Pulmonary artery endothelial cell (primary cell): ENCODE data around the gene MPZL1. TPM values are rescaled to one million over a fixed set of nuclear protein-coding genes. Genes with fewer than 3 reads are reported as not detected.
A peak's percentile ranks its signal among the peaks of the same experiment; 100 is the strongest.
"Not testable (repeated sequence)": the region's sequence is repeated elsewhere in the genome, so short reads cannot be mapped to it uniquely, and the experiment has no call there.

Source experiments
- DNase-seq: peaks from one replicate; pipeline ENCODE4 v3.0.0-alpha.2; 2011; ENCODE audit warnings: low read depth, low spot score
- total RNA-seq: library from RNA; depleted of rRNA; stranded (reverse); fragments of >200 nt; gene quantifications from 2 replicates; pipeline ENCODE4 v1.2.3, GENCODE V29; 2014

Gene MPZL1
- total RNA-seq, 1 donor from 2014 or later, result 93.7 TPM

DNA sequence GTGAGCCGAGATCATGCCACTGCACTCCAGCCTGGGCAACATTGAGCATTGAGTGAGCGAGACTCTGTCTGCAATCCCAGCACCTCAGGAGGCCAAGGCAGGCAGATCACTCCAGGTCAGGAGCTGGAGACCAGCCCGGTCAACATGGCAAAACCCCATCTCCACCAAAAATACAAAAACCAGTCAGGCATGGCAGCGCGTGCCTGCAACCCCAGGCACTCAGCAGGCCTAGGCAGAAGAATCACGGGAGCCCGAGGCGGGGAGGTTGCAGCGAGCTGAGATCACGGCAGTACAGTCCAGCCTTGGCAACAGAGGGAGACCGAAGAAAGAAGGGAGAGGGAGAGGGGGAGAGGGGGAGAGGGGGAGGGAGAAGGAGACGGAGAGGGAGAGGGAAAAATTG, 84.9 kb downstream of the MPZL1 start:
- DNase-seq, result not testable (repeated sequence)

DNA sequence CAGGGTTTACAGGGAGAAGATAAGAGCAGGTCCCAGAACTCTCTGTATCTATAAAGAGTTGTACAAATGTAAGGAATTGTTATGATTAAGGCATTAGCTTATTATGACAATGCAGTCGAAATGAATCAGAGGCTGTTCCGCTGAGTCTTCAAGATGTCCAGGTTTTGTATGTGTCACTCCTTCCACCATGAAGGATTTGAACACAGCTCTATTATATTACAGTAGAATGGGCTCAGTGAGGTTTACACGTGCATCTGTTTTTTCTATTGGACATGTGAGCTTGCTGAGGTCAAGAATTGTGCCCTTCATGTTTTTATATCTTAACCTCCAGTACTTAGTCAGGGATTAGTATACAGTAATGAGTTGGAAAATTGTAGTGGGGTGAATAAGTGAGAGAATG, 86.3 kb downstream of the MPZL1 start:
- no peak for DNase-seq

DNA sequence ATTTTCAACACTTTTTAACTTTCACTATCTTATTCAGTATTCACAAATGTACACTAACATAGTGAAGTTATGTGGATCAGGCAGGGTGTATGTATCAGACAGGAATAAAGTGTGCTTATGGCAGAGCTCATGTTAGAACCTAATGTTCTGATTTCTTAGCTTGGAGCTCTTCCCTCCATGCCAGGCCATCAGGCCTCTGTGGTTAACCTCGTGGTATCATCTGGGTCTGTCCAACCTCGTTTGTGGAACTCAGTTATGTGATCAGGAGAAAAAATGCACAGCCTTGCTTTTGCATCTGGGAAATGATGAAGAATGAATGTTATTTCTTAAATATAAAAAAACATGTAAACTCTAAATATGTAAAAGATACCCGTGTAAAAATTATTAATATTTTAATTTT, 86.9 kb downstream of the MPZL1 start:
- no peak for DNase-seq

DNA sequence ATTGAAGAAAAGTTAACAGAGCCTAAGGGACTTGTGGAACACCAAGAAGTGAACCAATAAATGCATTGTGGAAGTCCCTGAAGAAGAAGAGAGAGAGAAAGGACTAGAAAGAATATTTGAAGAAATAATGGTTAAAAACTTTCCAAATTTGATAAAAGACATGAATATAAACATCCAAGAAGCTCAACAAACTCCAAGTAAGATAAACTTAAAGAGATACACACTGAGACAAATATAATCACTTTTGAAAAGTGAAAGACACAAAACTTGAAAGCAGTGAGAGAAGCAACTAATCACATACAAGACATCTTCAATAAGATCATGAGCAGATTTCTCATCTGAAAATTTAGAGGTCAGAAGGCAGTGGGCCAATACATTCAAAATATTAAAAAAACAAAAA, 91.2 kb downstream of the MPZL1 start:
- no peak for DNase-seq

DNA sequence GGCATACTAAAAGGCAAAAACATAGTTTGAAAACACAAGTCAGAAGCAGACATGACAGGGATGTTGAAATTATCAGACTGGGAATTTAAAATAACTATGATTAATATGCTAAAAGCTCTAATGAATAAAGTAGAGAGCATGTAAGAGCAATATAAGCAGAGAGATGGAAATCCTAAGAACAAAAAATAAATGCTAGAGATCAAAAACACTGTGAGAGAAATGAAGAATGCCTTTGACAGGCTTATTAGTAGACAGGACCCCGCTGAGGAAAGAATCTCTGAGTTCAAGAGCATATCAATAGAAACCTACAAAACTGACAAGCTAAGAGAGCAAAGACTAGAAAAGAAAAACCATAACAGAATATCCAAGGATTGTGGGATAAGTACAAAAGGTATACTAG, 93.9 kb downstream of the MPZL1 start:
- no peak for DNase-seq

DNA sequence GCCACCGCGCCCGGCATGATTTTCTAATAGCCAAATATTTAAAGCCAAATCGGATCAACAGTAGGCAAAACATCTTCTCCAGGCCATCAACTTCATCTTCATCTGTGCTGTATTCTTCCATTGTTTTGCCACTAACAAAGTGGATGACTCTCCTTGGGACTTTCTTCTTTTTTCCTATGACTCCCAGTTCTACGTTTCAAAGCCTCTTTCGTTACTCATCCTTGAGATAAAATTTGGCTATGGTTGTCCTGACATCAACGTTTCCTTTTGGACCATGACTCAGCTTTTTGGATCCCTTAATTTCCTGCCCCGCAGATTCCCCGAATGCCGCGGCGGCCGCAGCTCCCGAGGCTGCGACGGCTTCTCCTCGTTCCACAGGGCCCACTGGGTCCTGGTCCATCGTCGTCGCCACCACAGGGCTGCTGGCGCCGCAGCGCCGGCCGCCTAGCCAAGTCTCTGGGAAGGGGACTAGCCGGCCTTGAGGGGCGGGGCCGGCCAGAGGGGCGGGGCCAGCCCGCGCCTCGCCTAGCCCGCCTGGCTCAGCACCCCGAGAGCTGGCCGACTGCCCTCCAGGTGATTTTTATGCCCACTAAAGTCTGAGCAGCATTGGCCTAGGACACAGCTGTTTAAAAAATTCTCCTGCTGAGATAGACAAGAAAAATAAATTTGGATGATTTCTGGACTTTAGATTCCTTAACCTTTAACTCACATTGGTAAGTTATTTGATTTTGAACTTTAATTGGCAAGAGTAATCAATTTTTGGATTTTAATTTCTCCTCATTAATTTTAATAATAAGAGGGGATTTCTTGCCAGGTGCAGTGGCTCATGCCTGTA, 98.3 kb downstream of the MPZL1 start:
- DNase-seq, result peak; percentile 50

DNA sequence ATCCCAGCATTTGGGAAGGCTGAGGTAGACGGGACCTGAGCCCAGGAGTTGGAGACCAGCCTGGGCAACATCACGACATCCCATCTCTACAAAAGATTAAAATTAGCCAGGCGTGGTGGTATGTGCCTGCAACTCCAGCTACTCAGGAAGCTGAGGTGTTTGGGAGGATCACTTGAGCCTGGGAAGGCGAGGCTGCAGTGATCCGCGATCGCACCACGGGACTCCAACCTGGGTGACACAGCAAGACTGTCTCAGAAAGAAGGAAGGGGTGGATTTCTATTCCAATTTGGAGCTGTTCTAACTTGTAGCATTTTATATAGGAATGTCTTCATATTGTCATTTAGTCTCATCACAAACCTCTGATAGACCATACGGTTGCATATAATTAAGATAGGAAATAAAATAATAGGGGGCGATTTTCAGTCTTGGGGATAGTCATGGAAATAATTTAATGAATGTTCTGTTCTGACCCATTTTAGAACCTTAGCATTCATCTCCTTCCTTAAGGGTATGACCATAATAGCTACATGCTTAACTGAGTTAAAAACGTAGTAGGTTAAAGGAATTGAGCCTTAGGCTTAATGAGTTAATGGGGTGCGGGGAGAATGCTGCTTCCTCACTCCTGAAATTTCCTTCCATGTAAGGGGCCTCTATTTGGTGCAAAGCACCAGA, 99.0 kb downstream of the MPZL1 start:
- no peak for DNase-seq

DNA sequence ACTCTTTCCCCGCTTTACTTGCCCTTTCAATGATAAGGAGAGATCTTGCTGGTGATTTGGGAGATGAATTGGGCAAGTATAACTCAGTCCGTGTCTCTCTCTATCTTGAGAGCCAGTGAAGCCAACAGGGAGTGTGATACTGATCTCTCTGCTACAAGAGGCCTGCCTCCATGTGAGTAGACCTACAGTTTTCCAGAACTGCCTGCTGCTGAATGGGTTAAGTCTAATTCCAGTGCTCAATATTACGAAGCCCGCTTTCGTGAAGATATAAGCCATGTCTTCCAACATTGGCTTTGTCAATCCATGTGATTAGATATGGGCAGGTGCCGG, 99.5 kb downstream of the MPZL1 start:
- no peak for DNase-seq

DNA sequence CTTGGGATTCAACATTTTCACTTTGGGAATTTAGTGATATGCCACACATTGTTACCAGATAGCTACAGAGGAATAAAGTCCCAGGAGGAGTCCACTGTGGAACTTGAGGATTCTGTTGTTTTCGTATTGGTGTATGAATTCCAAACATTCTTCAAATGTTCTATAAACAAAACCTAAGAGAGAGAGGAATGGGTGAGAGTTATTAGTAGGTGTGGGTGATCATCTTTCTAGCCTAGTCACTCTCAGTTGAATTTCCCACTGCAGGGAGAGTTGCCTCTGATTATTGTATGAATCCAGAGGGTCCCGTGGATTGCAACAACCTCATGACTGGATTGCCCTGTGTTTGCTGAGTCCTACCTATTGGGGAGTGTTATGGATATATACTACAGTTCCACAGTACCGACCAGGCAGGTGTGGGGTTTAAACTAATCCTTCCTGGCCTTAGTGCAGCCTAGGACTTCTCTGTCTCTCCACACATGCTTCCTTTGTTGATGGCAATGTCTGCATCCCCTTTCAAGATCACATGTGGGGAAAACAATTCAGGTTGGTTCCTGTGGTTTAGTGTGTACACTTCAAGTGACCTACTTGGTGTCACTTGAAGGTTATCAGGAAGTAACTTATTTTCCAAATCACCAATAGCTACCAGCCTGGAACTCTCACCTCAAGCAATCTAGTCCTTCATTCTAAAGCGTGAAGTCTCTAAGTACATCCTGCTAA, 100.3 kb downstream of the MPZL1 start:
- no peak for DNase-seq

DNA sequence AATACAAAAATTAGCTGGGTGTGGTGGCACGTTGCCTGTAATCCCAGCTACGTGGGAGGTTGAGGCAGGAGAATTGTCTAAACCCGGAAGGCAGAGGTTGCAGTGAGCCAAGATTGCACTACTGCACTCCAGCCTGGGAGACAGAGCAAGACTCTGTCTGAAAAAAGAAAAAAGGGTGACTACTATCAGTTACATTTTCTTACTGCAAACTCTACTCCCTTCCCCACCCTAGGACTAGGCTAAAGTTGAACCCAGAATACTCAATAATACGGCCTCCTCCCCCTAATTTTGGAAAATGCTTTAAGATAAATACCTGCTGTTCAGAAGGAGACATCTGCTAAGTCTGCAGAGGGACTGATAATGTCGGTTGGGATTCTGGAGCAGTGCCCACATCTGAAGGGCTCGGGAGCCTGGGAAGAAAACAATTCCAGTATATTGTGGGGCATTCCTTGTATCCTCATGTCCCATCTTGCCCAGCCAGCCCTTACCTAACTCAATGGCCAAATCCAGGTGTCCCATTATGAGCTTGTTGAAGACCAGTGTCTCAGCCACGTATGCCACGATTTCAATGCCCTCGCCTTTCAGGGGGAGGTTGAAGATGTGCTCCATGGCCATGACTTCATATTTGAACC, 102.5 kb downstream of the MPZL1 start:
- DNase-seq, result no peak

DNA sequence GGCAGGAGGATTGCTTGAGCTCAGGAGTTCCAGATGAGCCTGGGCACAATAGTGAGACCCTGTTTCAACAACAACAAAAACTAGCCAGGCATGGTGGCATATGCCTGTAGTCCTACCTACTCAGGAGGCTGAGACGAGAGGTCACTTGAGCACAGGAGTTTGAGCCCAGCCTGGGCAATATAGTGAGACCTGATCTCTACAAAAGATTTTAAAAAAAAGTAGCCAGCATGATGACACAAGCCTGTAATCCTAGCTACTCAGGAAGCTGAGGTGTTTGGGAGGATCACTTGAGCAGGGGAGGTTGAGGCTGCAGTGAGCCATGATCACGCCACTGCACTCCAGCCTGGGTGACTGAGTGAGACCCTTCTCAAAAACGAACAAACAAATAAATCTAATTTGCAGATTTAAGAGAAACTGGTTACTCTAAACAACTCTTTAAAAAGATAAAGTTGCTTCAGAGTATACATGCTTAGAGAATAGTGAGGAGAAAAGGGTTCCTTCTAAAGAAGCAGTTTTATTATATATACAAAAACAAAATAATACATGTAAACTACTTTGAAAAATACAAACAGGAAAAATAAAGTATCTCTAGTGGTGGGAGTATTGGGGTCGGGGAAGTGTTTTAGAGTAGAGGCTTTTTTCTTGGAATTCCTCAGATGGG, 103.8 kb downstream of the MPZL1 start:
- no peak for DNase-seq

DNA sequence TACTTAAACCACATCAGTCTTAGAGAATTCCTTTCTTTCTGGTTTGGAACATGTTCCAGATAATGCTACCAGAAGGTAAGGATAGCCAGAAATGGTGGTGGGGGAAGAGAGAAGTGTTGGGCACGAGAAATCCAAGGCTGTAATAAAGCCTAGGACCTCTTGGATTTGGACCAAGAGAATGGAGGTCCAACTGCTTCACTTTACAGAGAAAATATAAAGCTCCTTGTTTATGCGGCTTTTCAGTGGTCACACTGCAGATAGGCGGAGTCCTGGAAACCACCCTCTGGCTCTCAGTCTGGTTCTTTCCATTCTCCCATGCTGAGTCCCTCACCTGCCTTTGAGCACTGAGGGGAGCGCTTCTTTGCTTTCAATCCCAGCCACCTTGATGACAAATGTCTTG, 104.3 kb downstream of the MPZL1 start:
- DNase-seq, result no peak

DNA sequence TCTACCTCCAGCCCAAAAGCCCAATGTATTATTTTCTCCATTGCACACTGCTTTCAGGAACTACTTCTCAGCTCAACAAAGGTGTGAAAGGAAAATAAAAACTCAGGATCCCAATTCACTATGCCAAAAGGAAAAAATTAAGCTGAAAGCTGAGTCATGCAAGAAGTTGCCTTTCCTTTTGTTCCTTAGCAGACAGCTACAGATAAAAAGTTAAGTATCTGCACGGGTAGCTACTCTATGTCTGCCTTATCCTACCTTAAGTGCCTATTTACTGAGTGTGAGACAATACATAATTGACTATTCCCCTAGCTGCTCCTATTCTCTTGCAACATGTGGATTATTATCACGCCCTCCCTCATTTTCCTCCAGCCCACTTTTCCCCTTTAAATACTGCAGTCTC, 108.1 kb downstream of the MPZL1 start:
- DNase-seq, result no peak

DNA sequence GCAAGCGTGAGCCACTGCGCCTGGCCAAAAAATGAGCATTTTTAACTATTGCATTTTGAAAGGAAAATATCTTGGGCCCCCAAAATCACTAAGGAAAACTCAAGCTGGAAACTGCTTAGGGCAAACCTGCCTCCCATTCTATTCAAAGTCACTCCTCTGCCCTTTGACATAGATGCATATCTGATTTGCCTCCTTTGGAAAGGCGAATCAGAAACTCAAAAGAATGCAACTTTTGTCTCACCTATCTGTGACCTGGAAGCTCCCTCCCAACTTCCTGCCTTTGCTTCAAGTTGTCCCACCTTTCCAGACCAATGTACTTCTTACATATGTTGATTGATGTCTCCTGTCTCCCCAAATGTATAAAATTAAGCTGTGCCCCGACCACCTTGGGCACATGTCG, 108.9 kb downstream of the MPZL1 start:
- DNase-seq, result not testable (repeated sequence)

DNA sequence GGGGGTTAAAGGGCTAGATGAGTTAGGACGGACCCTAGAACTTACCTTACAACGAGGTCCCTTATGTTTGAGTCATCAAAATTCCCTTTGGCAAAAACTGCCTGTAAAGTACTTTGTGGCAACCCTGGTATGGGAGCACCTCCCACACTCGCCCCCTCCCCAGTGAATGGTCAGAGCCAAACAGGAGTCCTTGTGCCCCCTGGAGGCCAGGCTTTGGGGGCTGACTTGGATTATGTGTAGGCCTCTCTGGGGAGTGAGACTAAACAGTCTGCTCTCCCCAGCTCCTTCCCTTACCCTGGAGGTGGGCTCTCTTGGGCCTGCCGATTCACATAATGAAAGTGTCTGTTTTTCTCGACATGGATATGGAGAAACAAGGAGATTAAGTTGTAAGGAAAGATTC, 110.9 kb downstream of the MPZL1 start:
- DNase-seq, result no peak

DNA sequence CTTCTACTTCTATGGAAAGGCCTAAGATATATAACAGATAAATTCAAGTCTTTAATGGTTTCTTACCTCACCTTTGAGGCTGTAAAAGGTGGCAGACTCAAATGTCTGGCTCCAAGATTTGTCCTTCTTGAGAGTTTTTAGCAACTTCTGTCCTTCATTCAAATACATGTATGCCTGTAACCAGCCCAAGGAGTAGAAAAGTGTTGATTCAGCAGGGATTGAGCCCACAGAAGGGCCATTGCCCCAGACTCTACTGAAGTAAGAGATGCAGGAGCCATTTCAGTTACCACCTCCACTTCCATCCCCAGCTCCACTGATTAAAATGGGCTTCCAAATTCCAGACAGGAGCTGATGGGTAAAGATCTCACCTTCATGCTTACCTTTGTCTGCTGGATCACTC, 112.1 kb downstream of the MPZL1 start:
- no peak for DNase-seq

DNA sequence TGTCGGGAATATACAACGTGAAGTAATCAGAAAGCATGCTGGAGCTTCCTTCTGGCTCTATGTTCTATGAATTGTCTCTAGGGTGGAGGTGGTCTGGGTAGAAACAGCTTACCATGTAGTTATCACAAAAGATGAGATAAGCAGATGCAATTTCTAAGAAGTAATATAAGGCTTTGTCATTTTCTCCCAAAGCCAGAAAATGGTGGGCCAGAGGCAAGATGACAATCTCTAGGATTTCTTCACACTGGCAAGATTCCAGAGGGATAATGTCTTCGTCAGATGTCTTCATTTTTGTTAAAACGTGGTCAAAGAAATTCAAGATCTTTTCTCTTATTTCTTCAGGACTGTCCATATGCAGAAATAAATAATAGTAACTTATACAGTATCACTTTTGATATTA, 114.4 kb downstream of the MPZL1 start:
- DNase-seq, result no peak

DNA sequence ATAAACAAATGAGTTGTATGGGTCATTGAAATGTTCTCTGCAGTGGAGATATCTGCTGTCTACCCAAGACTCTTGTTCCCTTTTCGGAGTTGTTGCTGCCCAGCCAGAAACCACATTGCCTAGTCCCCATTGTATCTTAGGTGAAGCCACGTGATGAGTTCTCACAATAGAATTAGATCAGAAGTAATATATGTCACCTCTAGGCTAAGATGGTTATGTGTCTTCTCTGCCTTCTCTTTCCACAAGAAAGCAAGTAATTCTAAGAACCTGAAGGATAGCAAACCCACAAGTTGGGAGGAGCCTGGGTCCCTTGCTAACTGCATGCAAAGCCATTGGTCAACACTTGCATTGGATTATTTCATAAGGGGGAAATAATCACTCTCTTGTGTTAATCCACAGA, 115.5 kb downstream of the MPZL1 start:
- no peak for DNase-seq

DNA sequence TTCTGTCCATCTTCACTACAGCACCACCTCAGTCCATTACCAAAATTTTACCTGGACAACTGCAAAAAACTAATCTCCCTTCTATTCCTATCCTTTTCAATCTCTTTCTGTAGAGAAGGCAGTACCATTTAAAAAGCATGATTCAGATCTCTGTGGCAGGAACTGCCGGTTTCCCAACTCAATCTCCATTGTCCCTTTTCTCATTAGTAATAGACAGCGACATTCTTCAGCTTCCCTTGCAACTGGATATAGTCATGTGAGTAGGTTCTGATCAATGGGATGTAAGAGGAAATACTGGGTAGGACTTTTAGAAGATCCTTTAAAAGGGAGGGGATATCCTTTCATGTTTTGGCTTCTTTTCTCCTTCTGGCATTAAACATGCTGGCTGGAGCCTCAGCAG, 117.2 kb downstream of the MPZL1 start:
- DNase-seq, result no peak
